Measurements from ENCODE around the gene NFIB. TPM values are rescaled to one million over a fixed set of nuclear protein-coding genes. Genes with fewer than 3 reads are reported as not detected.
A peak's percentile ranks its signal among the peaks of the same experiment; 100 is the strongest.

The NFIB gene
- total and polyA plus RNA-seq, 2 of the 13 experiments (the other 11 are each of a cell fraction or from before 2014, with no cell fraction given), result 0.98 to 4.6 TPM

DNA sequence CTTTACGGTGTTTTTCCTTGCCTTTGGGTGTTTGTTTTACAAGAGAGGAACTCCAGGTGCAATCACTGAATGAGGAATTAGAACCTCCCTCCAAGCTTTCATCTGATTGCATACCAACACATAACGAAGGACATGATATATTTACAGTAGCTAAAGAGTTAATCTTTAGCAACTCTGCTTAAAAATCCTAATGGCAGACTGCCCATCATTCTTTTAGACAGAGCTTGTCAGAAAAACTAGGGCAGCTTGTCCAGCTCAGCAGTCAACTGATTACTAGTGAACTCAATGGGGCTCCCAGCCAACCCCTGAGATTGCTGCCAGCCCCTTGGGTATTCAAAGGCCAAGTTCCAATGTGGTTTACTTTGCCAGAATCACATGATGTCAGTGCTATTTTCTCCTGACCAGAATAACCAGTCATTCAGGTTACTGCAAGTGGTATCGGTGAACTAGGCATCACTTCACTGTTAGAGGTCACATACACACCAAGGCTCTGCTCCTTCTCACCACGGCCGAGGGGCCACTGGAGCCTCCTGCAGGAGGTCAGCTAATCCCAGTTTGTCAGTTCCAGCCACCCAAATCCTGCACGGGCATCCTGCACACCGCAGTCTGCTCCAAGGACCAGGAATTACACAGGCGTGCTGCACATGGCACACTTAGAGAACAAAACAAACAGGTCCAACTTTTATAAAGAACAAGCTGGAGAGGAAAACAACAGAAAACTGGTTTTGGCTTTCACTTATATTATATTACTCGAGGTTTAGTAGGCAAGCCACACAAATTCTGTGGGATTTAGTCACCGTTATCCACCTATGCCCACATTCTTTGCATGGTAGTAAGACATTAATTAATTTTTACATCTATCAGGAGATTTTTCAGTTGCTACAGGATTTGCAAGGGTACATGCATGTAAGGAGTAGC, 62.5 kb downstream of the NFIB start:
- Histone ChIP-seq H2AFZ (ENCODE audit: low read length) (no peak overlapping the region), H3K27me3 (ENCODE audit: control insufficient read depth in 1 of 2, insufficient read depth in 2 of 2, low read length in 2 of 2) (no peaks in the 10 kb centered on the region; a peak in 1 of 5 replicates), H3K27ac (ENCODE audit: extremely low read length, insufficient read depth, low read length) (no peak overlapping the region), H3K36me3 (replicated peaks in 1 of 2; ENCODE audit: control insufficient read depth in 1 of 2, insufficient read depth in 2 of 2, low read length in 2 of 2) (no peaks in the 10 kb centered on the region), H3K79me2 (ENCODE audit: insufficient read depth, low read length) (no peaks in the 10 kb centered on the region), H3K4me1 (ENCODE audit: insufficient read depth, low read length) (peaks cover 11% of the 10 kb centered on the region), H3K9ac (ENCODE audit: insufficient read depth, low read depth, low read length) (no peak overlapping the region), H3K4me3 (replicated peaks in 1 of 3; ENCODE audit: insufficient read depth in 1 of 3, low read depth in 2 of 3, low read length in 3 of 3) (no peak overlapping the region), H3K9me3 (ENCODE audit: low read length) (no peaks in the 10 kb centered on the region), H3K4me2 (ENCODE audit: low read depth, low read length) (peak overlapping the region; percentile 36), H4K20me1 (ENCODE audit: insufficient read depth, low read length) (no peaks in the 10 kb centered on the region)
- TF ChIP-seq ZNF652 (CRISPR knock-in tag; IDR thresholded peaks at IDR 0.05; ENCODE audit: borderline replicate concordance, low read depth), result peak; percentile 75; the same call in 1 of the 2 replicates
- TF ChIP-seq ZNF557 (CRISPR knock-in tag; IDR thresholded peaks at IDR 0.05), result no peak
- no peak for TF ChIP-seq NFKB2 (CRISPR knock-in tag; IDR thresholded peaks at IDR 0.05; ENCODE audit: borderline replicate concordance)
- no peak for TF ChIP-seq ZNF547 (CRISPR knock-in tag; IDR thresholded peaks at IDR 0.05)
- TF ChIP-seq HES4 (CRISPR knock-in tag; IDR thresholded peaks at IDR 0.05; ENCODE audit: borderline replicate concordance), result no peak
- TF ChIP-seq, protein P1, sequence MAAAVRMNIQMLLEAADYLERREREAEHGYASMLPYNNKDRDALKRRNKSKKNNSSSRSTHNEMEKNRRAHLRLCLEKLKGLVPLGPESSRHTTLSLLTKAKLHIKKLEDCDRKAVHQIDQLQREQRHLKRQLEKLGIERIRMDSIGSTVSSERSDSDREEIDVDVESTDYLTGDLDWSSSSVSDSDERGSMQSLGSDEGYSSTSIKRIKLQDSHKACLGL (CRISPR knock-in tag; IDR thresholded peaks at IDR 0.05), result no peak
- DNase-seq (ENCODE audit: low spot score) (peak; percentile 50), FAIRE-seq (no peak), ATAC-seq (peak; percentile 74)
- BruUV-seq (replicated peaks), result no TSS peak
- ChIA-PET POLR2A (no interaction called here), CTCF (ENCODE audit: low intra/inter-chr PET ratio, low total read pairs) (no interaction called here)
- intact Hi-C loops (cut with micrococcal nuclease; ENCODE audit: unreplicated experiment) (no loop called here), in situ Hi-C loops (cut with HindIII; ENCODE audit: extremely low pct_ligation_motif_present, low pct_unique_long_range_greater_than_20kb) (no loop called here)
- WGBS (ENCODE audit: low lambda C conversion rate), result 28% methylated on average over 9 of the region's 10 CpGs

DNA sequence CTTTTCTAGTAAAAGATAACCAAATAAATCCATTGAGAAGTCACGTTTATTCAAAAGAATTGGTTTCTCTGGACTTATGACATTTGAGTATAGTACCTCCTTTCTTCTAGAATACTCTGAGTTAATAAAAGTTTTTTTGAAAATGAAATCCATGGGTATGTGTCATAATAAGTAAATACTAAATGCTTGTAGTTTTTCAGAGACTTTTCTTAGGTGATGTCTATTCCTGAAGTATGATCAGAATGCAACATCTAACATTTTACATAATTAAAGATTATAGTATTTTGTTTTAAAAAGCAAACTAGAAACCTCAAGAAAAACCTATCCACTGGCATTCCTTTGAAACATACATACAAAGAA, 63.2 kb downstream of the NFIB start:
- Histone ChIP-seq H2AFZ (ENCODE audit: low read length) (no peak overlapping the region), H4K20me1 (ENCODE audit: insufficient read depth, low read length) (no peaks in the 10 kb centered on the region), H3K4me3 (replicated peaks in 1 of 3; ENCODE audit: insufficient read depth in 1 of 3, low read depth in 2 of 3, low read length in 3 of 3) (no peak overlapping the region), H3K4me1 (ENCODE audit: insufficient read depth, low read length) (peaks cover 11% of the 10 kb centered on the region), H3K79me2 (ENCODE audit: insufficient read depth, low read length) (no peaks in the 10 kb centered on the region), H3K9ac (ENCODE audit: insufficient read depth, low read depth, low read length) (no peak overlapping the region), H3K36me3 (replicated peaks in 1 of 2; ENCODE audit: control insufficient read depth in 1 of 2, insufficient read depth in 2 of 2, low read length in 2 of 2) (no peaks in the 10 kb centered on the region), H3K27me3 (ENCODE audit: control insufficient read depth in 1 of 2, insufficient read depth in 2 of 2, low read length in 2 of 2) (no peaks in the 10 kb centered on the region; a peak in 1 of 5 replicates), H3K4me2 (ENCODE audit: low read depth, low read length) (no peak overlapping the region), H3K27ac (ENCODE audit: extremely low read length, insufficient read depth, low read length) (no peak overlapping the region), H3K9me3 (ENCODE audit: low read length) (no peaks in the 10 kb centered on the region)
- ATAC-seq, result no peak
- ChIA-PET CTCF (ENCODE audit: low intra/inter-chr PET ratio, low total read pairs) (no interaction called here), POLR2A (no interaction called here)
- intact Hi-C loops (cut with micrococcal nuclease; ENCODE audit: unreplicated experiment) (no loop called here), in situ Hi-C loops (cut with HindIII; ENCODE audit: extremely low pct_ligation_motif_present, low pct_unique_long_range_greater_than_20kb) (no loop called here)
- FAIRE-seq, result no peak
- no peak for DNase-seq (ENCODE audit: low spot score)
- no peak for TF ChIP-seq XRCC5 (optimal IDR thresholded peaks at IDR 0.05; ENCODE audit: low read length)
- no peak for TF ChIP-seq NAIF1 (CRISPR knock-in tag; IDR thresholded peaks at IDR 0.05; ENCODE audit: borderline replicate concordance)
- no peak for TF ChIP-seq HDAC6 (IDR thresholded peaks at IDR 0.05; ENCODE audit: low read depth, low read length)
- TF ChIP-seq HDAC1 (CRISPR knock-in tag; IDR thresholded peaks at IDR 0.05), result no peak
- TF ChIP-seq ZNF766 (CRISPR knock-in tag; IDR thresholded peaks at IDR 0.05; ENCODE audit: borderline replicate concordance), result no peak
- no peak for TF ChIP-seq HNRNPH1 (optimal IDR thresholded peaks at IDR 0.05; ENCODE audit: low read depth, low read length)
- TF ChIP-seq ZNF235 (CRISPR knock-in tag; IDR thresholded peaks at IDR 0.05; ENCODE audit: borderline replicate concordance), result no peak
- no peak for TF ChIP-seq MTA1 (CRISPR knock-in tag; IDR thresholded peaks at IDR 0.05; ENCODE audit: borderline replicate concordance)
- no peak for TF ChIP-seq ELF1 (CRISPR knock-in tag; IDR thresholded peaks at IDR 0.05)
- no peak for TF ChIP-seq ZNF724P (CRISPR knock-in tag; IDR thresholded peaks at IDR 0.05; ENCODE audit: borderline replicate concordance)
- TF ChIP-seq RORA (CRISPR knock-in tag; IDR thresholded peaks at IDR 0.05), result no peak
- TF ChIP-seq SAP130 (CRISPR knock-in tag; IDR thresholded peaks at IDR 0.05; ENCODE audit: low read depth), result no peak
- WGBS (ENCODE audit: low lambda C conversion rate), result 54% methylated on average over 1 of the region's 1 CpG
- BruUV-seq (replicated peaks), result no TSS peak

All from HepG2 (cell line).